Thyroid gland (tissue), 4 donors: ENCODE results near the gene CLASP1. TPM values are rescaled to one million over a fixed set of nuclear protein-coding genes. Genes with fewer than 3 reads are reported as not detected.
"Not testable (repeated sequence)": the region's sequence is repeated elsewhere in the genome, so short reads cannot be mapped to it uniquely, and the experiment has no call there.

ENCODE experiments used
- DNase-seq, 2 donors: peaks; one replicate each; pipeline ENCODE4 v3.0.0-alpha.2; 2019
- H3K27ac ChIP-seq, 3 donors: fragments of 200-600 bp; sonication (generic); 1 replicate in 2 of 3; 2 replicates in 1 of 3; pipeline ENCODE4 v1.5.1; 2016 to 2019; ENCODE audit warnings: mild to moderate bottlenecking in 1 of 3, moderate library complexity in 1 of 3
- H3K27me3 ChIP-seq: fragments of 200-600 bp; sonication (generic); one replicate; pipeline ENCODE4 v1.5.1; 2019
- H3K36me3 ChIP-seq, 2 donors: fragments of 200-600 bp; sonication (generic); one replicate each; pipeline ENCODE4 v1.5.1; 2016 to 2019
- H3K4me1 ChIP-seq, 2 donors: fragments of 200-600 bp; sonication (generic); one replicate each; pipeline ENCODE4 v1.5.1; 2017 to 2019
- H3K4me3 ChIP-seq, 3 donors: fragments of 200-600 bp; sonication (generic); replicated peaks in 1 of 3; 1 replicate in 2 of 3; 2 replicates in 1 of 3; pipeline ENCODE4 v1.5.1; 2016; ENCODE audit warnings: mild to moderate bottlenecking in 1 of 3
- H3K9me3 ChIP-seq: fragments of 200-600 bp; sonication (generic); one replicate; pipeline ENCODE4 v1.5.1; 2017
- POLR2A ChIP-seq, 2 donors: fragments of 450-650 bp; IDR thresholded peaks; one replicate each; pipeline ENCODE4 v1.6.1; 2017; ENCODE audit warnings: antibody characterized with exemption in 2 of 2, mild to moderate bottlenecking in 2 of 2, moderate library complexity in 1 of 2
- WGBS, 2 donors: methylation state at CpG; one replicate each; pipeline ENCODE4 v1.1.5; 2017; 5-methylcytosine and 5-hydroxymethylcytosine counted together
- intact Hi-C: fragments of 100-400 bp; cut with DNase I; formaldehyde crosslinking; loops from one replicate; pipeline ENCODE4 v1.15.1; 2023
- total RNA-seq, 4 donors: library from RNA; depleted of rRNA; stranded (reverse); fragments of >200 nt; gene quantifications; one replicate each; pipeline ENCODE4 v1.2.3, GENCODE V29; 2016
- TF ChIP-seq, protein P1 (sequence below), 6 experiments: fragments of 200-600 bp in 3 of 6; fragments of 450-650 bp in 3 of 6; sonication (generic) in 3 of 6; IDR thresholded peaks; one replicate each; pipeline ENCODE4 v1.5.1; 2016 to 2019; ENCODE audit warnings: antibody characterized with exemption in 6 of 6, mild to moderate bottlenecking in 2 of 6, inconsistent platforms in 1 of 6, moderate library complexity in 1 of 6

CLASP1 gene
- total RNA-seq, 4 donors from 2014 or later = 69.3 to 110 (median 98.3) TPM

DNA sequence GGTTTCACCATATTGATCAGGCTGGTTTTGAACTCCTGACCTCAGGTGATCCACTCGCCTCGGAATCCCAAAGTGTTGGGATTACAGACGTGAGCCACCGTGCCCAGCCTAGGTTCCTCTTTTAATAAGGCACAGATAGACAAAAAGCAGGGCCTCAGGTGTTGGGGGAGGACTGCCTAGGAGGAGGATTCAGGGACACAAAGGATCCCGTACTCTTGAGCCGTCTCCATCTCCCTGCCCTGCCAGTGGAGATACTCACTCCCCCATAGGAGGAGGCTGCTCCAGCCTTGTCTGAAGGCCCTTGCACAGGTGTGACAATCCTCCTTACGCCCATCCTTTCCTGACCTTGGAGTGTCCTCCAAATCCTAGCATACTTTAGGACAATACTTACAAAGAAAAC is 332.3 kb downstream of the CLASP1 start:
- 95 to 96% methylated on average over 7 of the region's 7 CpGs for WGBS, 2 donors
- no peaks in the 10 kb centered on the region for H3K36me3 ChIP-seq
- no peaks in the 10 kb centered on the region for H3K4me1 ChIP-seq
- no peak overlapping the region for H3K4me3 ChIP-seq
- DNase-seq = no peak
- intact Hi-C loops = no loop called here
- TF ChIP-seq, protein P1, sequence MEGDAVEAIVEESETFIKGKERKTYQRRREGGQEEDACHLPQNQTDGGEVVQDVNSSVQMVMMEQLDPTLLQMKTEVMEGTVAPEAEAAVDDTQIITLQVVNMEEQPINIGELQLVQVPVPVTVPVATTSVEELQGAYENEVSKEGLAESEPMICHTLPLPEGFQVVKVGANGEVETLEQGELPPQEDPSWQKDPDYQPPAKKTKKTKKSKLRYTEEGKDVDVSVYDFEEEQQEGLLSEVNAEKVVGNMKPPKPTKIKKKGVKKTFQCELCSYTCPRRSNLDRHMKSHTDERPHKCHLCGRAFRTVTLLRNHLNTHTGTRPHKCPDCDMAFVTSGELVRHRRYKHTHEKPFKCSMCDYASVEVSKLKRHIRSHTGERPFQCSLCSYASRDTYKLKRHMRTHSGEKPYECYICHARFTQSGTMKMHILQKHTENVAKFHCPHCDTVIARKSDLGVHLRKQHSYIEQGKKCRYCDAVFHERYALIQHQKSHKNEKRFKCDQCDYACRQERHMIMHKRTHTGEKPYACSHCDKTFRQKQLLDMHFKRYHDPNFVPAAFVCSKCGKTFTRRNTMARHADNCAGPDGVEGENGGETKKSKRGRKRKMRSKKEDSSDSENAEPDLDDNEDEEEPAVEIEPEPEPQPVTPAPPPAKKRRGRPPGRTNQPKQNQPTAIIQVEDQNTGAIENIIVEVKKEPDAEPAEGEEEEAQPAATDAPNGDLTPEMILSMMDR (IDR thresholded peaks at IDR 0.05) = no peak
- no peak for TF ChIP-seq POLR2A (IDR thresholded peaks at IDR 0.05)
- H3K27me3 ChIP-seq = no peaks in the 10 kb centered on the region
- no peaks in the 10 kb centered on the region for H3K9me3 ChIP-seq
- H3K27ac ChIP-seq = no peak overlapping the region

DNA sequence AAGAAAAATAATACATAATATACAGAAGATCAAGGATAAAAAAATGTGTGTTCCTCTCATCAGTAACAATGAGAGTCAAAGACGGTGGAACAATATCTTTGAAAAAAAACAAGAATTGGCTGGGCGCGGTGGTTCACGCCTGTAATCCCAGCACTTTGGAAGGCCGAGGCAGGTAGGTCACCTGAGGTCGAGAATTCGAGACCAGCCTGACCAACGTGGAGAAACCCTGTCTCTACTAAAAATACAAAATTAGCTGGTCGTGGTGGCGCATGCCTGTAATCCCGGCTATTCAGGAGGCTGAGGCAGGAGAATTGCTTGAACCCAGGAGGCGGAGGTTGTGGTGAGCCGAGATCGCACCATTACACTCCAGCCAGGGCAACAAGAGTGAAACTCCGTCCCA is 335.6 kb downstream of the CLASP1 start:
- H3K9me3 ChIP-seq, H3K27me3 ChIP-seq, H3K27ac ChIP-seq, H3K4me3 ChIP-seq, H3K4me1 ChIP-seq, DNase-seq, H3K36me3 ChIP-seq, intact Hi-C loops: not testable (repeated sequence)
- WGBS, 2 donors = 84 to 89% methylated on average over 15 of the region's 15 CpGs

DNA sequence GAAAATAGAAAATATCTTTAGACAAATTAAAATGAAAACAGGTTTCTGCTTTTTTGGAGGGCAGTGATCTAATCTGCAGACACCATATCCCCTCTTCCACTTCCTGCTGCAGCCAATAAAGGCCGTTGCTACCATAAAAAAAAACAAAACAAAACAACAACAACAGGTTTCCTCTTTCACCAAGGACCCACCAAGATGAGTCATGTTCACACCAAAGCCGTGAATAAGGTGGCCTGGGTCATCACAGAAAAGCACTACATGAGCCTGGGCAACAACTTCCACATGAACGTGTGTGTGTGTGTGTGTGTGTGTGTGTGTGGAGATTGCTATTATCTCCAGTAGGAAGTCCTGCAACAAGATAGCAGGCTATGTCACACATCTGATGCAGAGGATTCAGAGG is 339.5 kb downstream of the CLASP1 start:
- Histone ChIP-seq H3K4me1 (no peaks in the 10 kb centered on the region), H3K27me3 (no peaks in the 10 kb centered on the region), H3K9me3 (no peaks in the 10 kb centered on the region), H3K27ac (no peak overlapping the region), H3K4me3 (no peak overlapping the region), H3K36me3 (no peaks in the 10 kb centered on the region)
- 63 to 77% methylated on average over 3 of the region's 3 CpGs for WGBS, 2 donors
- DNase-seq = no peak
- intact Hi-C loops = no loop called here
- TF ChIP-seq POLR2A (IDR thresholded peaks at IDR 0.05) = no peak
- TF ChIP-seq, protein P1 (IDR thresholded peaks at IDR 0.05) = no peak

DNA sequence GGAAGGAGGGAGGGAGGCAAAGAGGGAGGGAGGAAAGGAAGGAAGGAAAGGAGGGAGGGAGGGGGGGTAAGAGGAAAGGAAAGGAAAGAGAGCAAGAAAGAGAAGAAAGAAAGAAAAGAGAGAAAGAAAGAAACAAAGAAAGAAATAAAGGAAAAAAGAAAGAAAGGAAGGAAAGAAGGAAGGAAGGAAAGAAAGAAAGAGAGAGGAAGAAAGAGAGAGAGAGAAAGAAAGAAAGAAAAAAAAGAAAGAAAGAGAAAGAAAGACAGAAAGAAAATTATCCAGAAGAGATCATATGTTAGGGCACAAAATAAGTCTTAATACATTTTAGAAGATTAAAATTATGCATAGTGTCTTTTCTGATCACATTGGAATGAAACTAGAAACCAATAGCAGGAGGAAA is 339.9 kb downstream of the CLASP1 start:
- DNase-seq = no peak
- no peak for TF ChIP-seq POLR2A (IDR thresholded peaks at IDR 0.05)
- TF ChIP-seq, protein P1 (IDR thresholded peaks at IDR 0.05) = no peak
- Histone ChIP-seq H3K36me3 (no peaks in the 10 kb centered on the region), H3K4me3 (no peak overlapping the region), H3K27me3 (no peaks in the 10 kb centered on the region), H3K9me3 (no peaks in the 10 kb centered on the region), H3K4me1 (no peaks in the 10 kb centered on the region), H3K27ac (no peak overlapping the region)
- intact Hi-C loops = no loop called here

DNA sequence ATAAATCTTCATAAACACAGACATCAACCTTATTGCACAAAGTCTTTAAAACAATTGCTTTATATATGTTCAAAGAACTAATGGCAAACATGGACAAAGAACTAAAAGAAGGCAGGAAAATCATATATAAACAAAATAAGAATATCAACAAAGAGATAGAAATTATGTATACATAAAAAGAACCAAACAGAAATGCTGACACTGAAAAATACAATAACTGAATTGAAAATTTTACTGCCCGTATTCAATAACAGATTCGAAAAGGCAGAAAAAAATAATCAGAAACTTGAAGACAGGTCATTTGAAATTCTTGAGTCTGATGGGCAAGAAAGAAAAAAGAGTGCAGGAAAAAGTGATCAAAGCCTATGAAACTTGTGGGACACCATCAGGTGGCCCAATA is 342.2 kb downstream of the CLASP1 start:
- Histone ChIP-seq H3K9me3 (no peaks in the 10 kb centered on the region), H3K4me1 (no peaks in the 10 kb centered on the region), H3K36me3 (no peaks in the 10 kb centered on the region), H3K27ac (no peak overlapping the region), H3K4me3 (no peak overlapping the region), H3K27me3 (no peaks in the 10 kb centered on the region)
- 93 to 96% methylated on average over 2 of the region's 2 CpGs for WGBS, 2 donors
- TF ChIP-seq POLR2A (IDR thresholded peaks at IDR 0.05) = no peak
- TF ChIP-seq, protein P1 (IDR thresholded peaks at IDR 0.05) = no peak
- no peak for DNase-seq
- intact Hi-C loops = no loop called here

DNA sequence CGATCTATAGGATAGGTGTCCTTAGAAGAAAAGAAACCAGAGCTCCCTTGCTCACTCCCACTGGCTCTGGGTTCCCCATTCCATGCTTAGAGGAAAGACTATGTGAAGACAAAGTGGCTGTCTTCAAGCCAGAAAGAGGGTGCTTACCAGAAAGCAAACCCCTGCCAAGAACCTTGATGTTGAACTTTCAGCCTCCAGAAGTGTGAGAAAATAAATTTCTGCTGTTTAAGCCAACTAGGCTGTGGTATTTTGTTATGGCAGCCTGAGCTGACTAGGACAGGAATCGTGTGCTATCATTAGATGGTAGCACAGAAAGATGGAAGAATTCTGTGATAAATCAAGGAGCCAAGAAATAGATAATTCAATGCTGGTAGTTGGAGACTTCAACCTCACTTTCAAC is 344.3 kb downstream of the CLASP1 start:
- no peaks in the 10 kb centered on the region for H3K36me3 ChIP-seq
- H3K9me3 ChIP-seq = no peaks in the 10 kb centered on the region
- no peak overlapping the region for H3K27ac ChIP-seq
- 72 to 87% methylated on average over 2 of the region's 2 CpGs for WGBS, 2 donors
- no peak overlapping the region for H3K4me3 ChIP-seq
- no peaks in the 10 kb centered on the region for H3K27me3 ChIP-seq
- TF ChIP-seq, protein P1 (IDR thresholded peaks at IDR 0.05) = no peak
- TF ChIP-seq POLR2A (IDR thresholded peaks at IDR 0.05) = no peak
- intact Hi-C loops = no loop called here
- DNase-seq = no peak
- no peaks in the 10 kb centered on the region for H3K4me1 ChIP-seq
